GM20431 (cell line): ENCODE results near the gene CCDC85C.

Experiments used
- in situ Hi-C: fragments of 300-500 bp; cut with MseI, MboI; formaldehyde crosslinking; loops from one replicate; pipeline ENCODE4 v1.15.0; 2020; ENCODE audit warnings: low sequenced_read_pairs; ENCODE audit not compliant: unreplicated experiment

The CCDC85C gene

GRCh38 chr14:99593971-99594841, 9.8 kb downstream of the CCDC85C start:
- in situ Hi-C loops = no loop called here

- in situ Hi-C loops = no loop called here
Observed at GRCh38 chr14:99592933-99593753, 10.9 kb downstream of the CCDC85C start.

- in situ Hi-C loops = no loop called here
Observed at GRCh38 chr14:99592394-99592793, 11.6 kb downstream of the CCDC85C start.

GRCh38 chr14:99590746-99591555, 13.1 kb downstream of the CCDC85C start:
- in situ Hi-C loops = no loop called here

- in situ Hi-C loops = no loop called here
Observed at GRCh38 chr14:99589651-99590530, 14.1 kb downstream of the CCDC85C start.

- in situ Hi-C loops = no loop called here
Observed at GRCh38 chr14:99589031-99589441, 15.0 kb downstream of the CCDC85C start.

- in situ Hi-C loops = no loop called here
Observed at GRCh38 chr14:99587460-99588278, 16.3 kb downstream of the CCDC85C start.

GRCh38 chr14:99586761-99587459, 17.1 kb downstream of the CCDC85C start:
- in situ Hi-C loops = no loop called here

GRCh38 chr14:99586054-99586760, 17.8 kb downstream of the CCDC85C start:
- in situ Hi-C loops = no loop called here

GRCh38 chr14:99584823-99585222, 19.2 kb downstream of the CCDC85C start:
- in situ Hi-C loops = no loop called here

GRCh38 chr14:99581938-99582337, 22.1 kb downstream of the CCDC85C start:
- in situ Hi-C loops = no loop called here

GRCh38 chr14:99581374-99581773, 22.6 kb downstream of the CCDC85C start:
- in situ Hi-C loops = no loop called here

- in situ Hi-C loops = no loop called here
Observed at GRCh38 chr14:99579903-99580571, 24.0 kb downstream of the CCDC85C start.

- in situ Hi-C loops = no loop called here
Observed at GRCh38 chr14:99579120-99579836, 24.7 kb downstream of the CCDC85C start.

GRCh38 chr14:99578541-99579101, 25.4 kb downstream of the CCDC85C start:
- in situ Hi-C loops = no loop called here
